Raji (cell line): ENCODE data around the gene AEN.

ENCODE experiments used
- POLR2A ChIP-seq: IDR thresholded peaks from 2 replicates; pipeline ENCODE4 v1.6.1; 2011; ENCODE audit warnings: low read depth, low read length, control low read depth; ENCODE audit not compliant: insufficient read depth

The AEN gene

GRCh38 chr15:88620995-88621772, at the start of gene AEN:
TSS of gene AEN (plus strand) at chr15:88621340. CDS start at chr15:88626210, 4,870 bp downstream.
- peak; percentile 69 for TF ChIP-seq POLR2A

DNA sequence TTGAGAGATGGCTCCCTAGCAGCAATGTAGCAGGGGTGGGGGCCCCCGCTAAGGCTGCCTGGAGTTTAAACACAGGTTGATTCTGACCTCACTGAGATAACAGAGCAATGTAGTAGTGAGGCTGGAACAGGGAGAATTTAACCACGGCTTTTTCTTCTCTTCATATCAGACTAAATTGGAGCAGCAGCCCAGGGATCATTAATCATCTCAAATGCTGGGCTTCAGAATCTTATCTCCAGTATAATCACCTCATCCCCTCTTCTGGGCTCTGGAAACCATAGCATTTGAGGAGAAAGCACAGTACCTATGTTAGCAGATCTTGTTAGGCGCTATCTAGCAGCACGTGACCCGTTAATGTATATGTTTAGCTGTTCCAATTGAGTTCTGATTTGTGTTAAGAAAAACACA, 49.3 kb upstream of the AEN start:
- TF ChIP-seq POLR2A = no peak

DNA sequence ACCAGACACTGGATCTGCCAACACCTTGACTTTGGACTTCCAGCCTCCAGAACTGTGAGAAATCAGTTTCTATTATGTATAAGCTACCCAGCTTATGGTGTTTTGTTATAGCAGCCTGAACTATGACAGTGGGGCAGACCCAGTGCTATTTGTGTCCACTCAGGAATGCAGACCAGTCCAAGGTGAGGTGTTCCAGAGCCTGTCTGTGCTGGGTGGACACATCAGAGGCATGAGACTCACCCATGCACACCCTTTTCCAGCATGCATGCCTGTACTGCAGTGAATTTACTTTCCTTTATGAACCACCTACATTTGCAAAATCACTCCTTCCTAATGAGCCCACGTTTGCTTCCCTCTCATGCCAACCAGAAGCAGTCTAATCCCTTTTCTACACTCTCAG, 47.1 kb upstream of the AEN start:
- TF ChIP-seq POLR2A = no peak

GRCh38 chr15:88574655-88575054, 46.5 kb upstream of the AEN start:
- no peak for TF ChIP-seq POLR2A

DNA sequence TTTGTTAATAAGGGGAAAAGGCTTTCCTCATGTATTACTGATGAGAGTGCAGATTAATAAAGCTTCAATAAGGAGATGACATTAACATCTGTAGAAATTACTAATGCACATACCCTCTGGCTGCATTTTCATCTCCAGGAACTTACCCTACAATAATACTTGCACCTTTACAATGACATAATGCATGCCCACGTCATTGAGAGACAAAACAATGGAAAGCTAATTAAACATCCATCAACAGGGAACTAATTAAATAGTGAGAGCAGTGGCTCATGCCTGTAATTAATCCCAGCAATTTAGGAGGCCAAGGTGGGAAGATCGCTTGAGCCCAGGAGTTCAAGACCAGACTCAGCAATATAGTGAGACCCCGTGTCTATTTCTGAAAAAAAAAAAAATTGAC, 41.8 kb upstream of the AEN start:
- TF ChIP-seq POLR2A = no peak

DNA sequence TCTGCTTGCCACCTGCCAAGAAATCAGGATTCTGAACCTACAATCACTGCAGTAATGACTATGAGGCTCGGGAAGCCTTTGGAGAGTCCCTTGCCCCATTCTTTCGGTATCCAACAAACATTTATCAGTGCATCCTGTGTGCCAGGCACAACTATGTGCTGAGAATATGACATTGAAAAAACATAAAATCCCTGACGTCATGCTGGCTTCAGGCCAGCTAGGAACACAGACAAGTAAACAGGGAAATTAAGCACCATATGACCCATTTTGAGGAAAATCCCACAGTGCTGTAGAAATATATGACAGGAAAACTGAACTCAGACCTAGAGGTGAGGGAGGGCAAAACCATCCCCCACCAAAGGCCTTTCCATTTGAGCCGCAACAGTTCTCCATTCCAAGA, 40.6 kb upstream of the AEN start:
- no peak for TF ChIP-seq POLR2A

DNA sequence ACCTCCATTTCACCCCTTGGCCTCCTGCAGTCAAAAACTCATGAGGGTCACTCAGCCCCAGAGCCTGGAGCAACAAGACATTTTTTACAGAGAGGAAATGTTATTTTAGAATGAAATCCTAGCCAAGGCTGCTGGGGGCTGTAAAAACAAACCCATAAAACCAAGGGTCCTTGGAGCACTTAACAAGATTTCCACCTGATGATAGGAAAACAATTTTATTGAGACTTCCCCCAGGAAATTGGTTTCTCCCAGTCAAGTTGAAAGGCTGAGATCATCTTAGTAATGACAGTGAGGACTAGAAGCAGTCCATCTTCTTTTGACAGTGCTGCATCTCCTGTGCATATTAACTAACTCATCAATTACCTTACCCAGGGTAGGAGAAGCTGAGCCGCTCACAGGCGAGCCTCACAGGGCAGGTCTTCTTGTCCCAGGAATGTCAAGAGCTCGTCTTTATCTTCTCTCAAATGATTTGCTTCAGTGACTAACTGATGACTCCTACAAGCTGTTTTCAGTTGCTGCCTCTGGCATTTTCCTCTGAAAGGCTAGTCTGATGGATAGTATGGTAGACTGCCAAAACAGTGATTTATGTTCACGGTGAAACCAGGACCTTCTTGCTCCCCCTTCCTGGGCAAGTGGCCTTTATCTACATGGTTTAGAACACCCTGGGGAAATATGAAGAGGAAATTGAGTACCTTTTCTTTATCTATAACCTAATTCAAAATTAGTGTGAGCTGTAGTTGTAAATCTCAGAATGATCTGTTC, 34.6 kb upstream of the AEN start:
- TF ChIP-seq POLR2A = no peak

GRCh38 chr15:88590759-88591158, 30.4 kb upstream of the AEN start:
- no peak for TF ChIP-seq POLR2A

DNA sequence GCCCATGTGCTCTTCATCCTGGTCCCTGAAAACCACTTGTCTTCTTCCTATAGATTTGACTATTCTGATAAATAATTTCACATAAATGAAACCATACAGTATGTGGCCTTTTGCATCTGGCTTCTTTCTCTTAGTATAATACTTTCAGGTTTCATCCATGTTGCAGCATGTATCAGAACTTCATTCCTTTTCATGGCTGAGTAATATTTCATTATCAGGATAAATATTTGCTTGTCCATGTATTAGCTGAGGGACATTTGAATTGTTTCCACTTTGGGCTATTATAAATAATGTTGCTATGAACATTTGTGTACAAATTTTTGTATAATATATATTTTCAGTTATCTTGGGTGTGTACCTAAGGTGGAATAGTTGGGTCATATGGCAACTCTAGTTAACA, 29.8 kb upstream of the AEN start:
- no peak for TF ChIP-seq POLR2A

DNA sequence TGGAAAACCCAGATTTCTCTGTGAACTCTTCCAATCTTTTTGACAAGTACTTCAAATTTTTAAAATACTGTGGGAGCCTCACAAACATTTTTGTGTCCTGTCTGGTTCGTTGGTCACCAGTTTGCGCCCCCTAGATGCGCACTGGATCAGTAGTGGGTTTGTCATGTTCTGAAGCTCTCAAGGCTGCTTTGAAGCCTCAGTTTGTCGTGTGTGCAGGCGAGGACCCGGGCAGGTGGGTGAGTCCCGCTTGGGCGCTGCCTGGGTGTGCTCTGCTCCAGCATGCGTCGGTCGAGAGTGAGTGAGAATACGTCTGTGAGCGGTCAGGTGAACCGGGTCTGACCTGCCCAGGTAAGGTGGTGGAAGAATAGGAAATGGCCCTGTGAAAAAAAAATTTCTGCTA, 17.3 kb upstream of the AEN start:
- TF ChIP-seq POLR2A = no peak

GRCh38 chr15:88604381-88605188, 16.6 kb upstream of the AEN start:
- no peak for TF ChIP-seq POLR2A

GRCh38 chr15:88605189-88606069, 15.7 kb upstream of the AEN start:
- TF ChIP-seq POLR2A = no peak

GRCh38 chr15:88606070-88606794, 14.9 kb upstream of the AEN start:
- TF ChIP-seq POLR2A = no peak

- TF ChIP-seq POLR2A = no peak
These were observed 13.2 kb upstream of the AEN start for GRCh38 chr15:88607951-88608350.
